HEK293 (cell line): Measurements from ENCODE around the gene C1orf52.

ENCODE experiments used
- BCL11B ChIP-seq: fragments of 450-650 bp; formaldehyde crosslinking; IDR thresholded peaks from 2 replicates; pipeline ENCODE4 v1.5.1; 2016; ENCODE audit warnings: low read depth, missing biosample characterization, missing genetic modification characterization
- GLI2 ChIP-seq: fragments of 450-650 bp; formaldehyde crosslinking; IDR thresholded peaks from 2 replicates; pipeline ENCODE4; 2017; ENCODE audit warnings: missing biosample characterization, missing genetic modification characterization, low read depth, borderline replicate concordance
- HOXC10 ChIP-seq: sonication (generic); formaldehyde crosslinking; IDR thresholded peaks from 2 replicates; pipeline ENCODE4 v1.8.1; 2023; ENCODE audit warnings: mild to moderate bottlenecking, missing genetic modification reagents
- MZF1 ChIP-seq: fragments of 450-650 bp; formaldehyde crosslinking; IDR thresholded peaks from 2 replicates; pipeline ENCODE4 v1.5.1; 2017; ENCODE audit warnings: missing biosample characterization, missing genetic modification characterization, borderline replicate concordance
- OSR2 ChIP-seq: fragments of 450-650 bp; formaldehyde crosslinking; IDR thresholded peaks from 2 replicates; pipeline ENCODE4 v1.5.1; 2016; ENCODE audit warnings: missing biosample characterization, missing genetic modification characterization
- PBX3 ChIP-seq: sonication (generic); formaldehyde crosslinking; IDR thresholded peaks from 2 replicates; pipeline ENCODE4 v1.8.1; 2022; ENCODE audit warnings: mild to moderate bottlenecking, moderate library complexity, missing genetic modification reagents
- WT1 ChIP-seq: fragments of 450-650 bp; formaldehyde crosslinking; IDR thresholded peaks from 2 replicates; pipeline ENCODE4 v1.5.1; 2016; ENCODE audit warnings: missing biosample characterization, missing genetic modification characterization
- ZBTB6 ChIP-seq: fragments of 450-650 bp; formaldehyde crosslinking; IDR thresholded peaks from 2 replicates; pipeline ENCODE4 v1.5.1; 2017; ENCODE audit warnings: missing biosample characterization, missing genetic modification characterization
- ZNF10 ChIP-seq: fragments of 450-650 bp; formaldehyde crosslinking; IDR thresholded peaks from 2 replicates; pipeline ENCODE4 v1.5.1; 2017; ENCODE audit warnings: missing biosample characterization, missing genetic modification characterization
- ZNF133 ChIP-seq: fragments of 450-650 bp; formaldehyde crosslinking; IDR thresholded peaks from 2 replicates; pipeline ENCODE4 v1.5.1; 2016; ENCODE audit warnings: missing biosample characterization, missing genetic modification characterization
- ZNF366 ChIP-seq: fragments of 450-650 bp; formaldehyde crosslinking; conservative IDR thresholded peaks from 2 replicates; pipeline ENCODE4 v1.5.1; 2016; ENCODE audit warnings: missing biosample characterization, missing genetic modification characterization
- ZNF449 ChIP-seq: fragments of 450-650 bp; formaldehyde crosslinking; IDR thresholded peaks from 2 replicates; pipeline ENCODE4 v1.5.1; 2017; ENCODE audit warnings: missing biosample characterization, mild to moderate bottlenecking, missing genetic modification characterization, moderate library complexity
- ZNF488 ChIP-seq: fragments of 450-650 bp; formaldehyde crosslinking; IDR thresholded peaks from 2 replicates; pipeline ENCODE4 v1.5.1; 2016; ENCODE audit warnings: missing biosample characterization, missing genetic modification characterization
- ZNF518A ChIP-seq: fragments of 450-650 bp; formaldehyde crosslinking; conservative IDR thresholded peaks from 2 replicates; pipeline ENCODE4 v1.5.1; 2016; ENCODE audit warnings: low read depth, missing biosample characterization, missing genetic modification characterization
- ZNF521 ChIP-seq: fragments of 450-650 bp; formaldehyde crosslinking; IDR thresholded peaks from 2 replicates; pipeline ENCODE4 v1.5.1; 2017; ENCODE audit warnings: missing biosample characterization, mild to moderate bottlenecking, missing genetic modification characterization
- ZNF530 ChIP-seq: fragments of 450-650 bp; formaldehyde crosslinking; IDR thresholded peaks from 2 replicates; pipeline ENCODE4 v1.5.1; 2016; ENCODE audit warnings: low read depth, missing biosample characterization, missing genetic modification characterization
- ZNF610 ChIP-seq: fragments of 450-650 bp; formaldehyde crosslinking; IDR thresholded peaks from 2 replicates; pipeline ENCODE4 v1.5.1; 2016; ENCODE audit warnings: missing biosample characterization, missing genetic modification characterization, borderline replicate concordance
- ZNF624 ChIP-seq: fragments of 450-650 bp; formaldehyde crosslinking; IDR thresholded peaks from 2 replicates; pipeline ENCODE4 v1.5.1; 2017; ENCODE audit warnings: missing biosample characterization, missing genetic modification characterization
- ZNF645 ChIP-seq: fragments of 450-650 bp; formaldehyde crosslinking; IDR thresholded peaks from 2 replicates; pipeline ENCODE4; 2016; ENCODE audit warnings: missing biosample characterization, missing genetic modification characterization
- ZNF654 ChIP-seq: fragments of 450-650 bp; formaldehyde crosslinking; IDR thresholded peaks from 2 replicates; pipeline ENCODE4 v1.5.1; 2016; ENCODE audit warnings: low read depth, missing biosample characterization, missing genetic modification characterization
- ZNF660 ChIP-seq: fragments of 450-650 bp; IDR thresholded peaks from 2 replicates; pipeline ENCODE4 v1.5.1; 2018; ENCODE audit warnings: missing biosample characterization, mild to moderate bottlenecking, missing genetic modification characterization
- ZNF664 ChIP-seq: fragments of 450-650 bp; formaldehyde crosslinking; IDR thresholded peaks from 2 replicates; pipeline ENCODE4 v1.5.1; 2016; ENCODE audit warnings: missing biosample characterization, missing genetic modification characterization
- ZNF776 ChIP-seq: fragments of 450-650 bp; formaldehyde crosslinking; IDR thresholded peaks from 2 replicates; pipeline ENCODE4 v1.5.0; 2017; ENCODE audit warnings: missing biosample characterization, missing genetic modification characterization, borderline replicate concordance
- ZNF785 ChIP-seq: fragments of 450-650 bp; formaldehyde crosslinking; IDR thresholded peaks from 2 replicates; pipeline ENCODE4 v1.5.1; 2016; ENCODE audit warnings: missing biosample characterization, missing genetic modification characterization
- ZNF791 ChIP-seq: fragments of 450-650 bp; formaldehyde crosslinking; IDR thresholded peaks from 2 replicates; pipeline ENCODE4 v1.5.1; 2016; ENCODE audit warnings: missing biosample characterization, missing genetic modification characterization
- ZNF837 ChIP-seq: fragments of 450-650 bp; formaldehyde crosslinking; IDR thresholded peaks from 2 replicates; pipeline ENCODE4 v1.5.1; 2016; ENCODE audit warnings: missing biosample characterization, missing genetic modification characterization
- ZSCAN5A ChIP-seq: fragments of 450-650 bp; formaldehyde crosslinking; IDR thresholded peaks from 2 replicates; pipeline ENCODE4 v1.5.1; 2016; ENCODE audit warnings: missing biosample characterization, missing genetic modification characterization

The C1orf52 gene

GRCh38 chr1:85200463-85201339, 58.8 kb downstream of the C1orf52 start, which contains the start of gene SYDE2 (continued):
- TF ChIP-seq ZNF518A (tag by site-specific recombination) (no peak), OSR2 (tag by site-specific recombination) (peak; percentile 8; the same call in 1 of the 2 replicates), HOXC10 (CRISPR knock-in tag) (no peak), ZNF791 (no peak), ZNF837 (tag by site-specific recombination) (no peak; the same call in 1 of the 2 replicates), ZNF776 (tag by site-specific recombination) (no peak), ZNF624 (tag by site-specific recombination) (no peak), ZNF785 (no peak), ZNF610 (no peak), ZNF645 (no peak), BCL11B (tag by site-specific recombination) (peak; percentile 25; the same call in 1 of the 2 replicates), ZBTB6 (tag by site-specific recombination) (no peak; the same call in 1 of the 2 replicates), ZNF664 (tag by site-specific recombination) (no peak), WT1 (tag by site-specific recombination) (no peak), GLI2 (tag by site-specific recombination) (no peak), ZNF10 (no peak), ZSCAN5A (no peak; the same call in 1 of the 2 replicates), PBX3 (CRISPR knock-in tag) (no peak), ZNF654 (no peak), ZNF530 (tag by site-specific recombination) (no peak), ZNF521 (tag by site-specific recombination) (no peak), ZNF660 (tag by site-specific recombination) (peak; percentile 70; the same call in 1 of the 2 replicates), ZNF449 (tag by site-specific recombination) (no peak), ZNF366 (tag by site-specific recombination) (0 out of 2 replicates have a peak, but pooled peaks have one; percentile 7), ZNF488 (tag by site-specific recombination) (no peak), MZF1 (no peak), ZNF133 (no peak)
